DMS79 treated with DMSO at 0.1 percent for 48 hours (cell line): ENCODE results near the gene LENG1.
A peak's percentile ranks its signal among the peaks of the same experiment; 100 is the strongest.

ENCODE experiments used
- DNase-seq: peaks from one replicate; lab custom pipeline; 2025; lab: John Stamatoyannopoulos, UW

Gene LENG1

GRCh38 chr19:54164369-54165068 is 5.0 kb upstream of the LENG1 start:
- DNase-seq = no peak

- no peak for DNase-seq
Observed at GRCh38 chr19:54162884-54163283, 3.4 kb upstream of the LENG1 start.

- peak; percentile 17 for DNase-seq
Observed at GRCh38 chr19:54162241-54162805, 2.8 kb upstream of the LENG1 start.

GRCh38 chr19:54160854-54161253 is 1.3 kb upstream of the LENG1 start:
- DNase-seq = peak; percentile 42

GRCh38 chr19:54160182-54160811 is 776 bp upstream of the LENG1 start:
- peak; percentile 76 for DNase-seq

GRCh38 chr19:54158812-54159351 is 639 bp downstream of the LENG1 start:
- DNase-seq = no peak

- DNase-seq = no peak
Observed at GRCh38 chr19:54156953-54157352, 2.6 kb downstream of the LENG1 start.

- no peak for DNase-seq
Observed at GRCh38 chr19:54156490-54156889, 3.0 kb downstream of the LENG1 start.

GRCh38 chr19:54155694-54156093 is 3.8 kb downstream of the LENG1 start:
- DNase-seq = no peak

- no peak for DNase-seq
Observed at GRCh38 chr19:54154603-54155345, 4.7 kb downstream of the LENG1 start.

- no peak for DNase-seq
Observed at GRCh38 chr19:54153731-54154326, 5.7 kb downstream of the LENG1 start.

- no peak for DNase-seq
Observed at GRCh38 chr19:54152878-54153524, 6.5 kb downstream of the LENG1 start.

GRCh38 chr19:54152267-54152666 is 7.3 kb downstream of the LENG1 start:
- no peak for DNase-seq

- no peak for DNase-seq
Observed at GRCh38 chr19:54151362-54152035, 8.0 kb downstream of the LENG1 start.

GRCh38 chr19:54149021-54149812 is 10.3 kb downstream of the LENG1 start:
- no peak for DNase-seq

- DNase-seq = no peak
Observed at GRCh38 chr19:54148158-54148557, 11.4 kb downstream of the LENG1 start.

GRCh38 chr19:54147676-54148075 is 11.8 kb downstream of the LENG1 start:
- no peak for DNase-seq

- no peak for DNase-seq
Observed at GRCh38 chr19:54145541-54146158, 13.9 kb downstream of the LENG1 start.

GRCh38 chr19:54142166-54142780 is 17.2 kb downstream of the LENG1 start:
- no peak for DNase-seq
